ENCODE results near the gene TACC2. TPM values are rescaled to one million over a fixed set of nuclear protein-coding genes. Genes with fewer than 3 reads are reported as not detected.

Gene TACC2
- total and polyA plus RNA-seq, 2 donors (not counting 1 experiment from before 2014, with no cell fraction given), result not detected

- DNase-seq, result no peak
- Histone ChIP-seq H4K20me1 (ENCODE audit: control insufficient read depth, insufficient read depth, low read length, poor library complexity, severe bottlenecking) (no peaks in the 10 kb centered on the region), H3K9me3 (ENCODE audit: control extremely low read depth in 1 of 3, control insufficient read depth in 2 of 3, insufficient read depth in 1 of 3, low read length in 2 of 3) (no peaks in the 10 kb centered on the region), H3K36me3 (replicated peaks in 1 of 2; ENCODE audit: control extremely low read depth in 1 of 2, control insufficient read depth in 1 of 2, extremely low read depth in 1 of 2, insufficient read depth in 2 of 2, low read length in 1 of 2) (no peaks in the 10 kb centered on the region), H3K27ac (ENCODE audit: low read length in 2 of 2) (no peak overlapping the region), H3K27me3 (replicated peaks in 1 of 4; ENCODE audit: control extremely low read depth in 1 of 4, control insufficient read depth in 3 of 4, insufficient read depth in 4 of 4, low read length in 3 of 4) (peaks cover 0 to 3% (median 0%) of the 10 kb centered on the region in 4 experiments), H3K79me2 (ENCODE audit: control insufficient read depth, insufficient read depth, low read length) (no peaks in the 10 kb centered on the region), H2AFZ (ENCODE audit: insufficient read depth, low read depth, low read length, poor library complexity, severe bottlenecking) (no peak overlapping the region), H3K4me1 (ENCODE audit: control insufficient read depth in 2 of 2, insufficient read depth in 2 of 2, low read length in 2 of 2) (no peaks in the 10 kb centered on the region), H3K9ac (ENCODE audit: low read length) (no peak overlapping the region), H3K4me2 (replicated peaks; ENCODE audit: low read depth, low read length, poor library complexity, severe bottlenecking) (no peak overlapping the region), H3K4me3 (ENCODE audit: control extremely low read depth in 1 of 5, extremely low read depth in 1 of 5, insufficient read depth in 1 of 5, low read depth in 2 of 5, low read length in 4 of 5) (no peak overlapping the region)
- ATAC-seq (ENCODE audit: low read depth), result no peak
- Mint-ChIP-seq H3K27ac (no peak overlapping the region), H3K9me3 (ENCODE audit: insufficient read depth) (no peaks in the 10 kb centered on the region), H3K4me1 (no peaks in the 10 kb centered on the region), H3K27me3 (no peaks in the 10 kb centered on the region), H3K4me3 (no peak overlapping the region)
- ChIA-PET POLR2A (no interaction called here), CTCF (no interaction called here)
- intact Hi-C loops (cut with micrococcal nuclease), result no loop called here
- WGBS (ENCODE audit: insufficient coverage), result 85% methylated on average over 10 of the region's 10 CpGs
- TF ChIP-seq CTCF (IDR thresholded peaks at IDR 0.05) (no peak), EZH2 (IDR thresholded peaks at IDR 0.05; ENCODE audit: borderline replicate concordance, insufficient read depth, low read depth, low read length, poor library complexity, severe bottlenecking) (no peak)
These were observed 261.2 kb downstream of the TACC2 start for GRCh38 chr10:122249991-122250750.

- Mint-ChIP-seq H3K4me1 (no peaks in the 10 kb centered on the region), H3K9me3 (ENCODE audit: insufficient read depth) (no peaks in the 10 kb centered on the region), H3K4me3 (no peak overlapping the region), H3K27ac (no peak overlapping the region), H3K27me3 (no peaks in the 10 kb centered on the region)
- POLR2A ChIA-PET, result no interaction called here
- intact Hi-C loops (cut with micrococcal nuclease), result no loop called here
- CTCF ChIA-PET, result interaction anchor here (1.0 kb wide), 1 partner anchor 16 kb away, joined by 4 read pairs; no protein-coding TSS in a partner anchor
- Histone ChIP-seq H2AFZ (ENCODE audit: insufficient read depth, low read depth, low read length, poor library complexity, severe bottlenecking) (no peak overlapping the region), H3K9me3 (ENCODE audit: control extremely low read depth in 1 of 3, control insufficient read depth in 2 of 3, insufficient read depth in 1 of 3, low read length in 2 of 3) (no peaks in the 10 kb centered on the region), H3K27me3 (replicated peaks in 1 of 4; ENCODE audit: control extremely low read depth in 1 of 4, control insufficient read depth in 3 of 4, insufficient read depth in 4 of 4, low read length in 3 of 4) (peaks cover 0 to 3% (median 0%) of the 10 kb centered on the region in 4 experiments), H3K36me3 (replicated peaks in 1 of 2; ENCODE audit: control extremely low read depth in 1 of 2, control insufficient read depth in 1 of 2, extremely low read depth in 1 of 2, insufficient read depth in 2 of 2, low read length in 1 of 2) (no peaks in the 10 kb centered on the region), H4K20me1 (ENCODE audit: control insufficient read depth, insufficient read depth, low read length, poor library complexity, severe bottlenecking) (no peaks in the 10 kb centered on the region), H3K4me1 (ENCODE audit: control insufficient read depth in 2 of 2, insufficient read depth in 2 of 2, low read length in 2 of 2) (no peaks in the 10 kb centered on the region), H3K4me3 (ENCODE audit: control extremely low read depth in 1 of 5, extremely low read depth in 1 of 5, insufficient read depth in 1 of 5, low read depth in 2 of 5, low read length in 4 of 5) (no peak overlapping the region), H3K79me2 (ENCODE audit: control insufficient read depth, insufficient read depth, low read length) (no peaks in the 10 kb centered on the region), H3K9ac (ENCODE audit: low read length) (no peak overlapping the region), H3K4me2 (replicated peaks; ENCODE audit: low read depth, low read length, poor library complexity, severe bottlenecking) (no peak overlapping the region), H3K27ac (ENCODE audit: low read length in 2 of 2) (no peak overlapping the region)
- 78% methylated on average over 6 of the region's 11 CpGs for WGBS (ENCODE audit: insufficient coverage)
- DNase-seq (no peak), ATAC-seq (ENCODE audit: low read depth) (no peak)
- TF ChIP-seq CTCF (IDR thresholded peaks at IDR 0.05) (no peak), EZH2 (IDR thresholded peaks at IDR 0.05; ENCODE audit: borderline replicate concordance, insufficient read depth, low read depth, low read length, poor library complexity, severe bottlenecking) (no peak)
These were observed 262.7 kb downstream of the TACC2 start for GRCh38 chr10:122251459-122252255.

All from B cell (primary cell).